ENCODE data around the gene VSTM4. TPM values are rescaled to one million over a fixed set of nuclear protein-coding genes. Genes with fewer than 3 reads are reported as not detected.

Gene VSTM4
- total RNA-seq, 1 experiment from 2014 or later, result 0.72 TPM

DNA sequence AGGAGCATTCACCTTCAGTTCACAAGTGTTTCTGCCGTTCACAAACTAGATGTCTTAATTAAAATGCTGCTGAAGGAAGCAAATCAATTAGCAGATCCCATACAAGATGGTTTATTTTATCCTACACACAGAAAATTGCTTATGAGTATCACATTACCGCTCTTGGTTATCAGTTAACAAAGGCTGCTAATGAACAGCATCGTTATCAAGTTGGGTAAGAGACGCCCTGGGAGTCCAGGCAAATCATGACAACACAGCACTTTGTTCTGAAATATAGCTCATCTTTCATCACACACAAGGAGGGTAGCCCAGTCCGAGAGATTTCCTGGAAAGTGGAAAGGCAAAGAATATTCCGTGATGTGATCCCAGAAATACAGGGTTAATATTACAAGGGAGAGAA, 39.3 kb upstream of the VSTM4 start:
- Mint-ChIP-seq H3K27me3 (ENCODE audit: low read depth) (no peaks in the 10 kb centered on the region), H3K4me1 (peaks cover 19% of the 10 kb centered on the region), H3K36me3 (no peaks in the 10 kb centered on the region), H3K27ac (no peak overlapping the region), H3K4me3 (no peak overlapping the region), H3K9me3 (peaks cover 13% of the 10 kb centered on the region)
- no peak for DNase-seq (ENCODE audit: low spot score)
- CTCF ChIA-PET, result no interaction called here
- POLR2A ChIA-PET, result no interaction called here
- no peak for ATAC-seq
- TF ChIP-seq, protein P1, sequence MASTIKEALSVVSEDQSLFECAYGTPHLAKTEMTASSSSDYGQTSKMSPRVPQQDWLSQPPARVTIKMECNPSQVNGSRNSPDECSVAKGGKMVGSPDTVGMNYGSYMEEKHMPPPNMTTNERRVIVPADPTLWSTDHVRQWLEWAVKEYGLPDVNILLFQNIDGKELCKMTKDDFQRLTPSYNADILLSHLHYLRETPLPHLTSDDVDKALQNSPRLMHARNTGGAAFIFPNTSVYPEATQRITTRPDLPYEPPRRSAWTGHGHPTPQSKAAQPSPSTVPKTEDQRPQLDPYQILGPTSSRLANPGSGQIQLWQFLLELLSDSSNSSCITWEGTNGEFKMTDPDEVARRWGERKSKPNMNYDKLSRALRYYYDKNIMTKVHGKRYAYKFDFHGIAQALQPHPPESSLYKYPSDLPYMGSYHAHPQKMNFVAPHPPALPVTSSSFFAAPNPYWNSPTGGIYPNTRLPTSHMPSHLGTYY (CRISPR knock-in tag; IDR thresholded peaks at IDR 0.05), result no peak
- TF ChIP-seq, protein P2, sequence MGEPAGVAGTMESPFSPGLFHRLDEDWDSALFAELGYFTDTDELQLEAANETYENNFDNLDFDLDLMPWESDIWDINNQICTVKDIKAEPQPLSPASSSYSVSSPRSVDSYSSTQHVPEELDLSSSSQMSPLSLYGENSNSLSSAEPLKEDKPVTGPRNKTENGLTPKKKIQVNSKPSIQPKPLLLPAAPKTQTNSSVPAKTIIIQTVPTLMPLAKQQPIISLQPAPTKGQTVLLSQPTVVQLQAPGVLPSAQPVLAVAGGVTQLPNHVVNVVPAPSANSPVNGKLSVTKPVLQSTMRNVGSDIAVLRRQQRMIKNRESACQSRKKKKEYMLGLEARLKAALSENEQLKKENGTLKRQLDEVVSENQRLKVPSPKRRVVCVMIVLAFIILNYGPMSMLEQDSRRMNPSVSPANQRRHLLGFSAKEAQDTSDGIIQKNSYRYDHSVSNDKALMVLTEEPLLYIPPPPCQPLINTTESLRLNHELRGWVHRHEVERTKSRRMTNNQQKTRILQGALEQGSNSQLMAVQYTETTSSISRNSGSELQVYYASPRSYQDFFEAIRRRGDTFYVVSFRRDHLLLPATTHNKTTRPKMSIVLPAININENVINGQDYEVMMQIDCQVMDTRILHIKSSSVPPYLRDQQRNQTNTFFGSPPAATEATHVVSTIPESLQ (CRISPR knock-in tag; IDR thresholded peaks at IDR 0.05), result no peak
- no peak for TF ChIP-seq CREM (CRISPR knock-in tag; IDR thresholded peaks at IDR 0.05)
- TF ChIP-seq, protein P3, sequence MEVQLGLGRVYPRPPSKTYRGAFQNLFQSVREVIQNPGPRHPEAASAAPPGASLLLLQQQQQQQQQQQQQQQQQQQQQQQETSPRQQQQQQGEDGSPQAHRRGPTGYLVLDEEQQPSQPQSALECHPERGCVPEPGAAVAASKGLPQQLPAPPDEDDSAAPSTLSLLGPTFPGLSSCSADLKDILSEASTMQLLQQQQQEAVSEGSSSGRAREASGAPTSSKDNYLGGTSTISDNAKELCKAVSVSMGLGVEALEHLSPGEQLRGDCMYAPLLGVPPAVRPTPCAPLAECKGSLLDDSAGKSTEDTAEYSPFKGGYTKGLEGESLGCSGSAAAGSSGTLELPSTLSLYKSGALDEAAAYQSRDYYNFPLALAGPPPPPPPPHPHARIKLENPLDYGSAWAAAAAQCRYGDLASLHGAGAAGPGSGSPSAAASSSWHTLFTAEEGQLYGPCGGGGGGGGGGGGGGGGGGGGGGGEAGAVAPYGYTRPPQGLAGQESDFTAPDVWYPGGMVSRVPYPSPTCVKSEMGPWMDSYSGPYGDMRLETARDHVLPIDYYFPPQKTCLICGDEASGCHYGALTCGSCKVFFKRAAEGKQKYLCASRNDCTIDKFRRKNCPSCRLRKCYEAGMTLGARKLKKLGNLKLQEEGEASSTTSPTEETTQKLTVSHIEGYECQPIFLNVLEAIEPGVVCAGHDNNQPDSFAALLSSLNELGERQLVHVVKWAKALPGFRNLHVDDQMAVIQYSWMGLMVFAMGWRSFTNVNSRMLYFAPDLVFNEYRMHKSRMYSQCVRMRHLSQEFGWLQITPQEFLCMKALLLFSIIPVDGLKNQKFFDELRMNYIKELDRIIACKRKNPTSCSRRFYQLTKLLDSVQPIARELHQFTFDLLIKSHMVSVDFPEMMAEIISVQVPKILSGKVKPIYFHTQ (CRISPR knock-in tag; IDR thresholded peaks at IDR 0.05), result no peak
- no peak for TF ChIP-seq CBFB (CRISPR knock-in tag; IDR thresholded peaks at IDR 0.05; ENCODE audit: low read depth)
- no peak for TF ChIP-seq FOXK1 (CRISPR knock-in tag; IDR thresholded peaks at IDR 0.05)
- no peak for TF ChIP-seq ZNF416 (CRISPR knock-in tag; IDR thresholded peaks at IDR 0.05)
- no peak for TF ChIP-seq GTF2I (CRISPR knock-in tag; conservative IDR thresholded peaks at IDR 0.05)
- no peak for TF ChIP-seq NR2C2 (CRISPR knock-in tag; IDR thresholded peaks at IDR 0.05)
- no peak for TF ChIP-seq ZBTB21 (CRISPR knock-in tag; IDR thresholded peaks at IDR 0.05; ENCODE audit: borderline replicate concordance)
- TF ChIP-seq, protein P4, sequence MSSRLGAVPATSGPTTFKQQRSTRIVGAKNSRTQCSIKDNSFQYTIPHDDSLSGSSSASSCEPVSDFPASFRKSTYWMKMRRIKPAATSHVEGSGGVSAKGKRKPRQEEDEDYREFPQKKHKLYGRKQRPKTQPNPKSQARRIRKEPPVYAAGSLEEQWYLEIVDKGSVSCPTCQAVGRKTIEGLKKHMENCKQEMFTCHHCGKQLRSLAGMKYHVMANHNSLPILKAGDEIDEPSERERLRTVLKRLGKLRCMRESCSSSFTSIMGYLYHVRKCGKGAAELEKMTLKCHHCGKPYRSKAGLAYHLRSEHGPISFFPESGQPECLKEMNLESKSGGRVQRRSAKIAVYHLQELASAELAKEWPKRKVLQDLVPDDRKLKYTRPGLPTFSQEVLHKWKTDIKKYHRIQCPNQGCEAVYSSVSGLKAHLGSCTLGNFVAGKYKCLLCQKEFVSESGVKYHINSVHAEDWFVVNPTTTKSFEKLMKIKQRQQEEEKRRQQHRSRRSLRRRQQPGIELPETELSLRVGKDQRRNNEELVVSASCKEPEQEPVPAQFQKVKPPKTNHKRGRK (CRISPR knock-in tag; IDR thresholded peaks at IDR 0.05; ENCODE audit: borderline replicate concordance), result no peak
- no peak for TF ChIP-seq PRRX2 (CRISPR knock-in tag; IDR thresholded peaks at IDR 0.05)
- TF ChIP-seq NR1H2 (CRISPR knock-in tag; IDR thresholded peaks at IDR 0.05), result no peak
- TF ChIP-seq, protein P5, sequence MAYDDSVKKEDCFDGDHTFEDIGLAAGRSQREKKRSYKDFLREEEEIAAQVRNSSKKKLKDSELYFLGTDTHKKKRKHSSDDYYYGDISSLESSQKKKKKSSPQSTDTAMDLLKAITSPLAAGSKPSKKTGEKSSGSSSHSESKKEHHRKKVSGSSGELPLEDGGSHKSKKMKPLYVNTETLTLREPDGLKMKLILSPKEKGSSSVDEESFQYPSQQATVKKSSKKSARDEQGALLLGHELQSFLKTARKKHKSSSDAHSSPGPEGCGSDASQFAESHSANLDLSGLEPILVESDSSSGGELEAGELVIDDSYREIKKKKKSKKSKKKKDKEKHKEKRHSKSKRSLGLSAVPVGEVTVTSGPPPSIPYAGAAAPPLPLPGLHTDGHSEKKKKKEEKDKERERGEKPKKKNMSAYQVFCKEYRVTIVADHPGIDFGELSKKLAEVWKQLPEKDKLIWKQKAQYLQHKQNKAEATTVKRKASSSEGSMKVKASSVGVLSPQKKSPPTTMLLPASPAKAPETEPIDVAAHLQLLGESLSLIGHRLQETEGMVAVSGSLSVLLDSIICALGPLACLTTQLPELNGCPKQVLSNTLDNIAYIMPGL (CRISPR knock-in tag; IDR thresholded peaks at IDR 0.05), result no peak
- TF ChIP-seq SMAD3 (CRISPR knock-in tag; IDR thresholded peaks at IDR 0.05; ENCODE audit: borderline replicate concordance), result no peak
- TF ChIP-seq, protein P6, sequence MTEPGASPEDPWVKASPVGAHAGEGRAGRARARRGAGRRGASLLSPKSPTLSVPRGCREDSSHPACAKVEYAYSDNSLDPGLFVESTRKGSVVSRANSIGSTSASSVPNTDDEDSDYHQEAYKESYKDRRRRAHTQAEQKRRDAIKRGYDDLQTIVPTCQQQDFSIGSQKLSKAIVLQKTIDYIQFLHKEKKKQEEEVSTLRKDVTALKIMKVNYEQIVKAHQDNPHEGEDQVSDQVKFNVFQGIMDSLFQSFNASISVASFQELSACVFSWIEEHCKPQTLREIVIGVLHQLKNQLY (CRISPR knock-in tag; IDR thresholded peaks at IDR 0.05), result no peak
- no peak for TF ChIP-seq GRHL2 (CRISPR knock-in tag; IDR thresholded peaks at IDR 0.05; ENCODE audit: insufficient replicate concordance, severe bottlenecking)
- no peak for TF ChIP-seq ZNF121 (CRISPR knock-in tag; IDR thresholded peaks at IDR 0.05)
- TF ChIP-seq TP53 (CRISPR knock-in tag; IDR thresholded peaks at IDR 0.05), result no peak
- no peak for TF ChIP-seq FOXP1 (CRISPR knock-in tag; IDR thresholded peaks at IDR 0.05; ENCODE audit: borderline replicate concordance)

Data from WTC11 (cell line).